Caco-2 (cell line): ENCODE results near the gene CLEC2D. TPM values are rescaled to one million over a fixed set of nuclear protein-coding genes. Genes with fewer than 3 reads are reported as not detected.

Experiments
- BruUV-seq: library from RNA; stranded (reverse); fragments of 400-500 nt; replicated peaks from 2 replicates; lab custom pipeline; 2021; lab: Mats Ljungman, UMichigan
- CTCF ChIA-PET: fragments of 300-600 bp; sonication (Branson Sonifier 250); formaldehyde crosslinking; loops from one replicate; lab custom pipeline; 2022; ENCODE audit warnings: antibody characterized with exemption; lab: Charles Lee
- POLR2A ChIA-PET: fragments of 300-600 bp; sonication (Branson Sonifier 250); formaldehyde crosslinking; loops from one replicate; lab custom pipeline; 2022; ENCODE audit warnings: antibody characterized with exemption; lab: Charles Lee
- DNase-seq, 2 experiments: peaks; one replicate each; pipeline versions ENCODE4 v3.0.0 to v3.0.0-alpha.2; 2020 to 2022
- H3K27me3 ChIP-seq: replicated peaks from 2 replicates; pipeline ENCODE4 v1.6.0; 2011; ENCODE audit warnings: low read length; ENCODE audit not compliant: control insufficient read depth, insufficient read depth
- H3K36me3 ChIP-seq: 2 replicates; pipeline ENCODE4 v1.5.1; 2011; ENCODE audit warnings: low read length; ENCODE audit not compliant: control insufficient read depth, insufficient read depth
- H3K4me1 ChIP-seq: fragments of 250-450 bp; sonication (Bioruptor Pico); 2 replicates; pipeline ENCODE4 v1.5.1; 2020; ENCODE audit warnings: mild to moderate bottlenecking
- H3K4me3 ChIP-seq: 2 replicates; pipeline ENCODE4 v1.5.1; 2011; ENCODE audit warnings: low read depth, mild to moderate bottlenecking, control low read depth, low read length
- H3K9me3 ChIP-seq: fragments of 250-450 bp; sonication (Bioruptor Pico); 2 replicates; pipeline ENCODE4 v1.5.1; 2020; ENCODE audit warnings: mild to moderate bottlenecking, moderate library complexity
- H3K27ac Mint-ChIP-seq: one replicate; pipeline ENCODE4 v1.8.0; 2022; ENCODE audit warnings: mixed read lengths; ENCODE audit not compliant: unreplicated experiment
- H3K27me3 Mint-ChIP-seq: one replicate; pipeline ENCODE4 v1.8.0; 2022; ENCODE audit warnings: mixed read lengths; ENCODE audit not compliant: insufficient read depth, unreplicated experiment
- H3K36me3 Mint-ChIP-seq: one replicate; pipeline ENCODE4 v1.8.0; 2022; ENCODE audit warnings: mild to moderate bottlenecking, mixed read lengths; ENCODE audit not compliant: insufficient read depth, unreplicated experiment
- H3K4me1 Mint-ChIP-seq: one replicate; pipeline ENCODE4 v1.8.0; 2022; ENCODE audit warnings: low read depth, mixed read lengths; ENCODE audit not compliant: unreplicated experiment
- H3K4me3 Mint-ChIP-seq: one replicate; pipeline ENCODE4 v1.8.0; 2022; ENCODE audit warnings: mild to moderate bottlenecking, moderate library complexity, mixed read lengths; ENCODE audit not compliant: unreplicated experiment
- H3K9me3 Mint-ChIP-seq: one replicate; pipeline ENCODE4 v1.8.0; 2022; ENCODE audit warnings: mixed read lengths; ENCODE audit not compliant: unreplicated experiment
- CTCF ChIP-seq, 2 experiments: fragments of 200-600 bp in 1 of 2; IDR thresholded peaks; 1 replicate in 1 of 2; 2 replicates in 1 of 2; pipeline versions ENCODE4 v1.5.1 to v1.8.0; 2011 to 2022; ENCODE audit warnings: antibody characterized with exemption in 1 of 2, control low read depth in 1 of 2, inconsistent platforms in 1 of 2, low read depth in 1 of 2, low read length in 1 of 2, mild to moderate bottlenecking in 1 of 2, moderate library complexity in 1 of 2; ENCODE audit not compliant: insufficient read depth in 1 of 2, severe bottlenecking in 1 of 2, unreplicated experiment in 1 of 2
- intact Hi-C: fragments of 100-400 bp; cut with micrococcal nuclease; formaldehyde crosslinking; loops from one replicate; pipeline ENCODE4 v1.10.0; 2022; ENCODE audit not compliant: unreplicated experiment
- total RNA-seq: library from RNA; stranded (reverse); gene quantifications from 2 replicates; pipeline ENCODE4 v1.2.3, GENCODE V29; 2022

CLEC2D gene
- total RNA-seq, 1 experiment from 2014 or later, result 6.6 TPM

GRCh38 chr12:9662488-9662887 lies 7.0 kb upstream of the CLEC2D start:
- Mint-ChIP-seq H3K9me3 (no peaks in the 10 kb centered on the region), H3K4me3 (no peak overlapping the region), H3K36me3 (peaks cover 27% of the 10 kb centered on the region), H3K27ac (no peak overlapping the region), H3K27me3 (no peaks in the 10 kb centered on the region), H3K4me1 (no peaks in the 10 kb centered on the region)
- ChIA-PET CTCF (no interaction called here), POLR2A (no interaction called here)
- H3K4me1 ChIP-seq, result no peaks in the 10 kb centered on the region
- intact Hi-C loops, result no loop called here
- no peak for TF ChIP-seq CTCF (IDR thresholded peaks at IDR 0.05; ENCODE audit: insufficient read depth in 1 of 2, low read depth in 1 of 2, low read length in 1 of 2, severe bottlenecking in 1 of 2, unreplicated experiment in 1 of 2)
- BruUV-seq, result no TSS peak
- no peaks in the 10 kb centered on the region for H3K9me3 ChIP-seq
- no peak for DNase-seq
- no peaks in the 10 kb centered on the region for H3K27me3 ChIP-seq
- no peak overlapping the region for H3K4me3 ChIP-seq
- H3K36me3 ChIP-seq, result peaks cover 2% of the 10 kb centered on the region; the same call in 1 of the 2 replicates

- Mint-ChIP-seq H3K4me1 (no peaks in the 10 kb centered on the region), H3K9me3 (no peaks in the 10 kb centered on the region), H3K36me3 (peaks cover 2% of the 10 kb centered on the region), H3K4me3 (no peak overlapping the region), H3K27me3 (no peaks in the 10 kb centered on the region), H3K27ac (no peak overlapping the region)
- Histone ChIP-seq H3K36me3 (no peaks in the 10 kb centered on the region; the same call in 1 of the 2 replicates), H3K9me3 (no peaks in the 10 kb centered on the region), H3K4me1 (no peaks in the 10 kb centered on the region), H3K27me3 (no peaks in the 10 kb centered on the region), H3K4me3 (no peak overlapping the region)
- no peak for TF ChIP-seq CTCF (IDR thresholded peaks at IDR 0.05; ENCODE audit: insufficient read depth in 1 of 2, low read depth in 1 of 2, low read length in 1 of 2, severe bottlenecking in 1 of 2, unreplicated experiment in 1 of 2)
- BruUV-seq, result no TSS peak
- ChIA-PET POLR2A (no interaction called here), CTCF (interaction anchor here (0.7 kb wide), 1 partner anchor 287 kb away, joined by 3 read pairs; no protein-coding TSS in a partner anchor)
- intact Hi-C loops, result no loop called here
- no peak for DNase-seq
These were observed 1.9 kb upstream of the CLEC2D start for GRCh38 chr12:9667403-9668160.

- no peaks in the 10 kb centered on the region for H3K27me3 Mint-ChIP-seq
- ChIA-PET CTCF (no interaction called here), POLR2A (no interaction called here)
- H3K4me1 Mint-ChIP-seq, result no peaks in the 10 kb centered on the region
- DNase-seq, result no peak
- H3K4me3 Mint-ChIP-seq, result no peak overlapping the region
- no peaks in the 10 kb centered on the region for H3K9me3 Mint-ChIP-seq
- Histone ChIP-seq H3K9me3 (no peaks in the 10 kb centered on the region), H3K4me1 (no peaks in the 10 kb centered on the region; the same call in 1 of the 2 replicates), H3K36me3 (no peaks in the 10 kb centered on the region; the same call in 1 of the 2 replicates), H3K4me3 (no peak overlapping the region), H3K27me3 (no peaks in the 10 kb centered on the region)
- H3K36me3 Mint-ChIP-seq, result no peaks in the 10 kb centered on the region
- no peak for TF ChIP-seq CTCF (IDR thresholded peaks at IDR 0.05; ENCODE audit: insufficient read depth in 1 of 2, low read depth in 1 of 2, low read length in 1 of 2, severe bottlenecking in 1 of 2, unreplicated experiment in 1 of 2)
- H3K27ac Mint-ChIP-seq, result no peak overlapping the region
- BruUV-seq, result no TSS peak
- intact Hi-C loops, result no loop called here
These were observed 1.1 kb upstream of the CLEC2D start for GRCh38 chr12:9668161-9669018.
